ENCODE data around the gene BNC1.

Gene BNC1

DNA sequence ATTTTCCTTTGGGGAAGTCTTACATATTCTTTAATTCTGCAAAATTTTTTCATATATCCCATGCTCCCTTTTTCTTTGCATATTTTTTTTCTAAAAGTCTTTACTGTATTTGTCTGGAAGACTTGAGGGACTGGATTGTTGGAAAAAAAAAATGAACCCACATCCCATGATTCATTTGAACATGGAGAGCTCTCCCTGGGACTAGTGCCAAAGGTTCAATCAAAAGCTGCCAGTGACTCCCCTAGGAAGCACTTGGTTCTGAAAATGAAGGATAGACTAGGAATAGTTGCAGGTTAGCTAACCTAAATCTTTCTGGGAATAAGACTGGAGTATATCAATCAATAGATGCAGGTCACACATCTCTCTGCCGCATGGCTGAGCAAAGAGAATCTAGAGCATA lies 16.4 kb upstream of the BNC1 start:
- Histone ChIP-seq H3K4me3 (ENCODE audit: insufficient read depth, low read depth, low read length) (no peak overlapping the region), H3K4me1 (ENCODE audit: control insufficient read depth, insufficient read depth, low read length) (peaks cover 9% of the 10 kb centered on the region), H3K9me3 (ENCODE audit: control insufficient read depth, low read length) (no peaks in the 10 kb centered on the region), H3K36me3 (ENCODE audit: control insufficient read depth, insufficient read depth, low read length) (no peaks in the 10 kb centered on the region), H3K27me3 (ENCODE audit: control insufficient read depth, insufficient read depth, low read length, poor library complexity, severe bottlenecking) (no peaks in the 10 kb centered on the region), H3K27ac (ENCODE audit: insufficient read depth, low read depth, low read length, poor library complexity, severe bottlenecking) (no peak overlapping the region)
- 92 to 100% methylated on average over 1 of the region's 1 CpG for WGBS, 2 experiments

- no peak overlapping the region for H3K4me3 ChIP-seq (ENCODE audit: insufficient read depth, low read depth, low read length)
- no peaks in the 10 kb centered on the region for H3K9me3 ChIP-seq (ENCODE audit: control insufficient read depth, low read length)
- no peaks in the 10 kb centered on the region for H3K27me3 ChIP-seq (ENCODE audit: control insufficient read depth, insufficient read depth, low read length, poor library complexity, severe bottlenecking)
- WGBS, 2 experiments: 73 to 89% methylated on average over 3 of the region's 3 CpGs
- H3K4me1 ChIP-seq (ENCODE audit: control insufficient read depth, insufficient read depth, low read length): no peaks in the 10 kb centered on the region
- no peak overlapping the region for H3K27ac ChIP-seq (ENCODE audit: insufficient read depth, low read depth, low read length, poor library complexity, severe bottlenecking)
- H3K36me3 ChIP-seq (ENCODE audit: control insufficient read depth, insufficient read depth, low read length): no peaks in the 10 kb centered on the region
Measured at GRCh38 chr15:83299462-83299861, 15.0 kb upstream of the BNC1 start.

- Histone ChIP-seq H3K27ac (ENCODE audit: insufficient read depth, low read depth, low read length, poor library complexity, severe bottlenecking) (no peak overlapping the region), H3K4me3 (ENCODE audit: insufficient read depth, low read depth, low read length) (no peak overlapping the region), H3K36me3 (ENCODE audit: control insufficient read depth, insufficient read depth, low read length) (no peaks in the 10 kb centered on the region), H3K4me1 (ENCODE audit: control insufficient read depth, insufficient read depth, low read length) (no peaks in the 10 kb centered on the region), H3K9me3 (ENCODE audit: control insufficient read depth, low read length) (no peaks in the 10 kb centered on the region), H3K27me3 (ENCODE audit: control insufficient read depth, insufficient read depth, low read length, poor library complexity, severe bottlenecking) (no peaks in the 10 kb centered on the region)
- 95 to 96% methylated on average over 6 of the region's 6 CpGs for whole genome bisulfite sequencing, 2 experiments
Measured at GRCh38 chr15:83295417-83295816, 11.0 kb upstream of the BNC1 start.

DNA sequence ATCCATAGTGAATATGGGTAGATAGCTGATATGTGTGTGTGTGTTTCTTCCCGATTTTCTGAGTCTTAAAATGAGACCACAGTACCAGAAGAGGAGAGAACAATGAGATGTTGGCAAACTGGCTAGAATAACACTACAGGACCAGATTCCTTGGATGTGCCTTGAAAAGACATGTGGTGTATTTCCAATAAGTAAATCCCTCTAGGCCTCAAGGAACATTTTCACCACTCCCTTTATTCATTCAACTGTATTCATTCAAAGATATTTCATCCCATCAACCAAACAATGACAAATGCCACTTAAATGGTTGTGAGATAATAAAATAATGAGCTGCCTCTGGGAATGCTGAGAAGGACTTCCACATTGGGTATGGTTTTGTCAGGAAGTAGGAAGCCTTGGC lies 8.7 kb upstream of the BNC1 start:
- H3K27me3 ChIP-seq (ENCODE audit: control insufficient read depth, insufficient read depth, low read length, poor library complexity, severe bottlenecking): no peaks in the 10 kb centered on the region
- no peaks in the 10 kb centered on the region for H3K9me3 ChIP-seq (ENCODE audit: control insufficient read depth, low read length)
- 78 to 91% methylated on average over 1 of the region's 1 CpG for WGBS, 2 experiments
- H3K36me3 ChIP-seq (ENCODE audit: control insufficient read depth, insufficient read depth, low read length): no peaks in the 10 kb centered on the region
- H3K4me1 ChIP-seq (ENCODE audit: control insufficient read depth, insufficient read depth, low read length): peaks cover under 1% of the 10 kb centered on the region
- H3K4me3 ChIP-seq (ENCODE audit: insufficient read depth, low read depth, low read length): no peak overlapping the region
- no peak overlapping the region for H3K27ac ChIP-seq (ENCODE audit: insufficient read depth, low read depth, low read length, poor library complexity, severe bottlenecking)

- no peak overlapping the region for H3K27ac ChIP-seq (ENCODE audit: insufficient read depth, low read depth, low read length, poor library complexity, severe bottlenecking)
- H3K4me3 ChIP-seq (ENCODE audit: insufficient read depth, low read depth, low read length): no peak overlapping the region
- 87 to 91% methylated on average over 5 of the region's 5 CpGs for WGBS, 2 experiments
- peaks cover 4% of the 10 kb centered on the region for H3K4me1 ChIP-seq (ENCODE audit: control insufficient read depth, insufficient read depth, low read length)
- H3K27me3 ChIP-seq (ENCODE audit: control insufficient read depth, insufficient read depth, low read length, poor library complexity, severe bottlenecking): peaks cover 6% of the 10 kb centered on the region
- H3K9me3 ChIP-seq (ENCODE audit: control insufficient read depth, low read length): no peaks in the 10 kb centered on the region
- H3K36me3 ChIP-seq (ENCODE audit: control insufficient read depth, insufficient read depth, low read length): no peaks in the 10 kb centered on the region
Measured at GRCh38 chr15:83292317-83292716, 7.9 kb upstream of the BNC1 start.

GRCh38 chr15:83290236-83290635 lies 5.8 kb upstream of the BNC1 start:
- 78 to 82% methylated on average over 4 of the region's 4 CpGs for WGBS, 2 experiments
- H3K27me3 ChIP-seq (ENCODE audit: control insufficient read depth, insufficient read depth, low read length, poor library complexity, severe bottlenecking): peaks cover 26% of the 10 kb centered on the region
- no peaks in the 10 kb centered on the region for H3K9me3 ChIP-seq (ENCODE audit: control insufficient read depth, low read length)
- H3K27ac ChIP-seq (ENCODE audit: insufficient read depth, low read depth, low read length, poor library complexity, severe bottlenecking): no peak overlapping the region
- no peaks in the 10 kb centered on the region for H3K36me3 ChIP-seq (ENCODE audit: control insufficient read depth, insufficient read depth, low read length)
- H3K4me3 ChIP-seq (ENCODE audit: insufficient read depth, low read depth, low read length): no peak overlapping the region
- peaks cover 8% of the 10 kb centered on the region for H3K4me1 ChIP-seq (ENCODE audit: control insufficient read depth, insufficient read depth, low read length)

DNA sequence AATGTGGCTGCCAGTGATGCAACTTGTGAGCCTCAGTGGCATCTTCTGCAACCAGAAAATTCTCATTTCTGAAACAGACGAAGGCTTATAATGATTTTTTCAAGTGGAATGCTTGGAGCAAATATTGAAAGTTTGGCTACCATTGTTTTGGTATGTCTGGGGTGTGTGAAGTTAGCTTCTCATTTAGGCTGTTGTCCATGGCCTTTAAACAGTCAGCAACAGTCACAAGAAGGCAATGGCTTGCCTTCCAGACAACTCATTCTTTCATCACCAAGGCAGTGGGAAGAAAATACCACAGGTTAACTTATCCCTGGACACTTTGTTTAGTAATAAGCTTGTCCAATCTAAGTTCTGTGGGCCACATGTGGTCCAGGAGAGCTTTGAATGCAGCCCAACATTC lies 4.7 kb upstream of the BNC1 start:
- 88 to 95% methylated on average over 1 of the region's 1 CpG for WGBS, 2 experiments
- peaks cover 8% of the 10 kb centered on the region for H3K4me1 ChIP-seq (ENCODE audit: control insufficient read depth, insufficient read depth, low read length)

GRCh38 chr15:83288381-83288801 lies 3.9 kb upstream of the BNC1 start:
- WGBS, 2 experiments: 61 to 68% methylated on average over 7 of the region's 7 CpGs
- no peaks in the 10 kb centered on the region for H3K36me3 ChIP-seq (ENCODE audit: control insufficient read depth, insufficient read depth, low read length)
- no peak overlapping the region for H3K4me3 ChIP-seq (ENCODE audit: insufficient read depth, low read depth, low read length)
- no peaks in the 10 kb centered on the region for H3K9me3 ChIP-seq (ENCODE audit: control insufficient read depth, low read length)
- peaks cover 8% of the 10 kb centered on the region for H3K4me1 ChIP-seq (ENCODE audit: control insufficient read depth, insufficient read depth, low read length)
- H3K27me3 ChIP-seq (ENCODE audit: control insufficient read depth, insufficient read depth, low read length, poor library complexity, severe bottlenecking): peaks cover 44% of the 10 kb centered on the region
- no peak overlapping the region for H3K27ac ChIP-seq (ENCODE audit: insufficient read depth, low read depth, low read length, poor library complexity, severe bottlenecking)

More for the DNA sequence above, 4.7 kb upstream of the BNC1 start:
- H3K36me3 ChIP-seq (ENCODE audit: control insufficient read depth, insufficient read depth, low read length): no peaks in the 10 kb centered on the region
- H3K4me3 ChIP-seq (ENCODE audit: insufficient read depth, low read depth, low read length): no peak overlapping the region
- H3K9me3 ChIP-seq (ENCODE audit: control insufficient read depth, low read length): no peaks in the 10 kb centered on the region
- H3K27me3 ChIP-seq (ENCODE audit: control insufficient read depth, insufficient read depth, low read length, poor library complexity, severe bottlenecking): peaks cover 36% of the 10 kb centered on the region
- H3K27ac ChIP-seq (ENCODE audit: insufficient read depth, low read depth, low read length, poor library complexity, severe bottlenecking): no peak overlapping the region

GRCh38 chr15:83287541-83288027 lies 3.1 kb upstream of the BNC1 start:
- 87% methylated on average over 3 of the region's 3 CpGs for WGBS, 2 experiments
- Histone ChIP-seq H3K27me3 (ENCODE audit: control insufficient read depth, insufficient read depth, low read length, poor library complexity, severe bottlenecking) (peaks cover 52% of the 10 kb centered on the region), H3K4me1 (ENCODE audit: control insufficient read depth, insufficient read depth, low read length) (peaks cover 8% of the 10 kb centered on the region), H3K9me3 (ENCODE audit: control insufficient read depth, low read length) (no peaks in the 10 kb centered on the region), H3K36me3 (ENCODE audit: control insufficient read depth, insufficient read depth, low read length) (no peaks in the 10 kb centered on the region), H3K4me3 (ENCODE audit: insufficient read depth, low read depth, low read length) (no peak overlapping the region), H3K27ac (ENCODE audit: insufficient read depth, low read depth, low read length, poor library complexity, severe bottlenecking) (no peak overlapping the region)

DNA sequence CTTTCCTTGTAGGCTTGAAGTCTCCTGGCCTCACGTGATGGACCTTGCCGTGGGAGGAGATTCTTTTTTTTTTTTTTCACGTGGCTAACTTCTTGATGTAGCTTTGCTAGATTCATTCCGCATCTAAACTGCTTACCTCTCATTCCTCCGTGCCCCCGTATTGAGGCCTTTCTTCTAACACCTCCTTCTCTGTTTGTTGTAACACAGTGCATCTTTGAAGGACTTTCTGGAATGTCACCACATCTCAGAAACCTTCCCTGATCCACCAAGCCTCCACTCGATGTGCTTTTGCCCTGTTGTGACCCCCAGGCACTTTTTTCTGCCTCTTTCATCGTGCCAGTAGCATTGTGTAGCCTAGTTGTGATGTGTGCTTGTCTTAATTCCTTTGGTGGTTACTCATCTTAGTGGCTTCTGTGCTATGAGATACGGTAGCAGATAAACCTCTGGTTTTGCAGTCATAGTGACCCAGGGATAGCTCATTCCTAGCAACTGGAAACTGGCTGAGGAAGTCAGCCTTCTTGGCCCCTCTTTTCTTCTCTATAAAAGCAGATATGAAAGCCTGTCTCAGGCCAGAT lies 1.6 kb upstream of the BNC1 start:
- no peak overlapping the region for H3K27ac ChIP-seq (ENCODE audit: insufficient read depth, low read depth, low read length, poor library complexity, severe bottlenecking)

More for the DNA sequence above, 1.6 kb upstream of the BNC1 start:
- no peaks in the 10 kb centered on the region for H3K9me3 ChIP-seq (ENCODE audit: control insufficient read depth, low read length)
- 76 to 78% methylated on average over 8 to 9 of the region's 9 CpGs for WGBS, 2 experiments
- peaks cover 8% of the 10 kb centered on the region for H3K4me1 ChIP-seq (ENCODE audit: control insufficient read depth, insufficient read depth, low read length)
- H3K27me3 ChIP-seq (ENCODE audit: control insufficient read depth, insufficient read depth, low read length, poor library complexity, severe bottlenecking): peaks cover 67% of the 10 kb centered on the region
- H3K36me3 ChIP-seq (ENCODE audit: control insufficient read depth, insufficient read depth, low read length): no peaks in the 10 kb centered on the region
- H3K4me3 ChIP-seq (ENCODE audit: insufficient read depth, low read depth, low read length): no peak overlapping the region

Measured in ectodermal cell (in vitro differentiated cells).